Ovary (tissue), 3 donors: Measurements from ENCODE around the gene IKZF3.

Source experiments
- CTCF ChIP-seq, 3 donors: fragments of 450-650 bp in 2 of 3; fragments of 200-600 bp in 1 of 3; IDR thresholded peaks; one replicate each; pipeline versions ENCODE4 v1.5.1 to v1.8.0; 2016 to 2022; ENCODE audit warnings: antibody characterized with exemption in 3 of 3, mild to moderate bottlenecking in 1 of 3
- POLR2A ChIP-seq: fragments of 450-650 bp; IDR thresholded peaks from one replicate; pipeline ENCODE4 v1.6.1; 2017; ENCODE audit warnings: antibody characterized with exemption, mild to moderate bottlenecking, moderate library complexity
- donor health status: DM: no; HTN: no; CAD: no.

GRCh38 chr17:39813631-39814030, 50.5 kb downstream of the IKZF3 start:
- TF ChIP-seq POLR2A, result no peak
- no peak for TF ChIP-seq CTCF (IDR thresholded peaks at IDR 0.05)
